CD14-positive monocyte (primary cell): Measurements from ENCODE around the gene NEURL1B. TPM values are rescaled to one million over a fixed set of nuclear protein-coding genes. Genes with fewer than 3 reads are reported as not detected.

Experiments used
- DNase-seq, 3 donors: peaks; one replicate each; pipeline ENCODE4 v3.0.0-alpha.2; 2011 to 2022
- H2AFZ ChIP-seq: 2 replicates; pipeline ENCODE4 v1.6.0; 2012; ENCODE audit warnings: mild to moderate bottlenecking, low read depth, low read length, inconsistent platforms; ENCODE audit not compliant: insufficient read depth, poor library complexity, severe bottlenecking
- H3K27ac ChIP-seq, 2 donors: 1 replicate in 1 of 2; 2 replicates in 1 of 2; pipeline ENCODE4 v1.5.1; 2012 to 2013; ENCODE audit warnings: low read length in 2 of 2, control low read depth in 1 of 2, inconsistent platforms in 1 of 2, low read depth in 1 of 2, mild to moderate bottlenecking in 1 of 2
- H3K27me3 ChIP-seq, 2 donors: one replicate each; pipeline versions ENCODE4 v1.6.0 to v1.6.1; 2011 to 2013; ENCODE audit warnings: low read length in 2 of 2; ENCODE audit not compliant: control insufficient read depth in 2 of 2, insufficient read depth in 2 of 2
- H3K36me3 ChIP-seq, 2 donors: replicated peaks in 1 of 2; 1 replicate in 1 of 2; 2 replicates in 1 of 2; pipeline versions ENCODE4 v1.5.1 to v1.6.1; 2012 to 2013; ENCODE audit warnings: low read length in 2 of 2, control low read depth in 1 of 2, inconsistent platforms in 1 of 2, mild to moderate bottlenecking in 1 of 2; ENCODE audit not compliant: insufficient read depth in 2 of 2, control insufficient read depth in 1 of 2
- H3K4me1 ChIP-seq, 2 donors: 1 replicate in 1 of 2; 2 replicates in 1 of 2; pipeline versions ENCODE4 v1.5.1 to v1.6.1; 2012 to 2013; ENCODE audit warnings: low read length in 2 of 2, control low read depth in 1 of 2, inconsistent platforms in 1 of 2, mild to moderate bottlenecking in 1 of 2, moderate library complexity in 1 of 2; ENCODE audit not compliant: insufficient read depth in 2 of 2, control insufficient read depth in 1 of 2
- H3K4me2 ChIP-seq: replicated peaks from 2 replicates; pipeline ENCODE3; 2012; ENCODE audit warnings: low read length, moderate library complexity, mild to moderate bottlenecking; ENCODE audit not compliant: poor library complexity, severe bottlenecking; ENCODE audit errors: extremely low read depth
- H3K4me3 ChIP-seq, 3 experiments: fragments of 200-600 bp in 1 of 3; sonication (generic) in 1 of 3; replicated peaks in 1 of 3; 1 replicate in 2 of 3; 2 replicates in 1 of 3; pipeline ENCODE4 v1.5.1; 2011 to 2013; ENCODE audit warnings: low read length in 3 of 3, mild to moderate bottlenecking in 3 of 3, control low read depth in 2 of 3, low read depth in 2 of 3, inconsistent platforms in 1 of 3, moderate library complexity in 1 of 3
- H3K79me2 ChIP-seq: 2 replicates; pipeline ENCODE4 v1.6.0; 2012; ENCODE audit warnings: mild to moderate bottlenecking, control low read depth, inconsistent platforms, low read length, moderate library complexity; ENCODE audit not compliant: insufficient read depth
- H3K9ac ChIP-seq: 2 replicates; pipeline ENCODE4 v1.6.0; 2017; ENCODE audit warnings: low read length, mild to moderate bottlenecking; ENCODE audit not compliant: insufficient read depth, poor library complexity, severe bottlenecking
- H3K9me3 ChIP-seq, 2 donors: replicated peaks in 1 of 2; 1 replicate in 1 of 2; 2 replicates in 1 of 2; pipeline versions ENCODE4 v1.5.1 to v1.6.1; 2012 to 2013; ENCODE audit warnings: low read length in 2 of 2, control low read depth in 1 of 2; ENCODE audit not compliant: control insufficient read depth in 1 of 2, insufficient read depth in 1 of 2
- H4K20me1 ChIP-seq: 2 replicates; pipeline ENCODE4 v1.6.0; 2012; ENCODE audit warnings: mild to moderate bottlenecking, low read length, control low read depth, moderate library complexity; ENCODE audit not compliant: insufficient read depth
- H3K27ac Mint-ChIP-seq, 7 donors: one replicate each; pipeline ENCODE4 v1.8.0; 2020; ENCODE audit warnings: mild to moderate bottlenecking in 7 of 7, mixed read lengths in 7 of 7, moderate library complexity in 6 of 7, inconsistent platforms in 2 of 7
- H3K27me3 Mint-ChIP-seq, 3 donors: one replicate each; pipeline ENCODE4 v1.8.0; 2021 to 2022; ENCODE audit warnings: low read depth in 3 of 3, mild to moderate bottlenecking in 3 of 3, mixed read lengths in 3 of 3, moderate library complexity in 3 of 3, inconsistent platforms in 1 of 3
- H3K36me3 Mint-ChIP-seq, 2 donors: one replicate each; pipeline ENCODE4 v1.8.0; 2020; ENCODE audit warnings: mixed read lengths in 2 of 2, inconsistent platforms in 1 of 2, mild to moderate bottlenecking in 1 of 2
- H3K4me1 Mint-ChIP-seq: one replicate; pipeline ENCODE4 v1.8.0; 2020; ENCODE audit warnings: mild to moderate bottlenecking, mixed read lengths
- H3K4me3 Mint-ChIP-seq, 2 donors: one replicate each; pipeline ENCODE4 v1.8.0; 2020; ENCODE audit warnings: mild to moderate bottlenecking in 2 of 2, mixed read lengths in 2 of 2, moderate library complexity in 1 of 2
- H3K9me3 Mint-ChIP-seq, 7 donors: one replicate each; pipeline ENCODE4 v1.8.0; 2020 to 2022; ENCODE audit warnings: mixed read lengths in 7 of 7, mild to moderate bottlenecking in 6 of 7, moderate library complexity in 6 of 7, inconsistent platforms in 2 of 7
- WGBS: methylation state at CpG from one replicate; pipeline ENCODE4 v1.1.5; 2013; ENCODE audit warnings: missing lambda C conversion rate; ENCODE audit not compliant: insufficient coverage; 5-methylcytosine and 5-hydroxymethylcytosine counted together
- intact Hi-C, 2 donors: fragments of 100-400 bp; cut with micrococcal nuclease; formaldehyde crosslinking; loops; one replicate each; pipeline versions ENCODE4 v1.15.0 to v1.15.1; 2023
- polyA plus RNA-seq, 3 donors: library from polyadenylated mRNA; depleted of rRNA in 1 of 3; unstranded in 2 of 3; stranded (reverse) in 1 of 3; fragments of 300-500 nt in 2 of 3; fragments of >200 nt in 1 of 3; fragmentation: Illumina TruSeq in 2 of 3; gene quantifications; 1 replicate in 2 of 3; 2 replicates in 1 of 3; pipeline ENCODE4 v1.2.3, GENCODE V29; 2012 to 2021
- TF ChIP-seq, protein P1 (sequence below): fragments of 200-600 bp; IDR thresholded peaks from one replicate; pipeline ENCODE4 v1.8.0; 2022; ENCODE audit warnings: antibody characterized with exemption, mild to moderate bottlenecking

Gene NEURL1B
- polyA plus RNA-seq, 3 donors = 0.01 TPM; not detected in 2

- no peak for DNase-seq
- Mint-ChIP-seq H3K27ac (no peak overlapping the region), H3K9me3 (no peaks in the 10 kb centered on the region), H3K4me3 (no peak overlapping the region), H3K4me1 (no peaks in the 10 kb centered on the region), H3K36me3 (peaks cover 6 to 14% of the 10 kb centered on the region in 2 donors), H3K27me3 (peaks cover 0 to 4% (median 2%) of the 10 kb centered on the region in 3 donors)
- Histone ChIP-seq H3K27me3 (no peaks in the 10 kb centered on the region), H3K9ac (no peak overlapping the region), H3K4me1 (no peaks in the 10 kb centered on the region), H3K4me3 (no peak overlapping the region), H3K79me2 (no peaks in the 10 kb centered on the region), H3K9me3 (no peaks in the 10 kb centered on the region), H3K4me2 (no peak overlapping the region), H3K36me3 (no peaks in the 10 kb centered on the region), H3K27ac (no peak overlapping the region), H4K20me1 (no peaks in the 10 kb centered on the region), H2AFZ (no peak overlapping the region)
- intact Hi-C loops = no loop called here
- no CpG with 5 or more reads among the region's 2 CpGs for WGBS
- TF ChIP-seq, protein P1, sequence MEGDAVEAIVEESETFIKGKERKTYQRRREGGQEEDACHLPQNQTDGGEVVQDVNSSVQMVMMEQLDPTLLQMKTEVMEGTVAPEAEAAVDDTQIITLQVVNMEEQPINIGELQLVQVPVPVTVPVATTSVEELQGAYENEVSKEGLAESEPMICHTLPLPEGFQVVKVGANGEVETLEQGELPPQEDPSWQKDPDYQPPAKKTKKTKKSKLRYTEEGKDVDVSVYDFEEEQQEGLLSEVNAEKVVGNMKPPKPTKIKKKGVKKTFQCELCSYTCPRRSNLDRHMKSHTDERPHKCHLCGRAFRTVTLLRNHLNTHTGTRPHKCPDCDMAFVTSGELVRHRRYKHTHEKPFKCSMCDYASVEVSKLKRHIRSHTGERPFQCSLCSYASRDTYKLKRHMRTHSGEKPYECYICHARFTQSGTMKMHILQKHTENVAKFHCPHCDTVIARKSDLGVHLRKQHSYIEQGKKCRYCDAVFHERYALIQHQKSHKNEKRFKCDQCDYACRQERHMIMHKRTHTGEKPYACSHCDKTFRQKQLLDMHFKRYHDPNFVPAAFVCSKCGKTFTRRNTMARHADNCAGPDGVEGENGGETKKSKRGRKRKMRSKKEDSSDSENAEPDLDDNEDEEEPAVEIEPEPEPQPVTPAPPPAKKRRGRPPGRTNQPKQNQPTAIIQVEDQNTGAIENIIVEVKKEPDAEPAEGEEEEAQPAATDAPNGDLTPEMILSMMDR = no peak
Observed at GRCh38 chr5:172672681-172673080, 31.6 kb downstream of the NEURL1B start.

GRCh38 chr5:172674155-172674554 lies 33.1 kb downstream of the NEURL1B start:
- intact Hi-C loops = no loop called here
- Mint-ChIP-seq H3K9me3 (peaks cover 0 to 3% (median 0%) of the 10 kb centered on the region in 7 donors), H3K4me3 (no peak overlapping the region), H3K36me3 (peaks cover 12 to 14% of the 10 kb centered on the region in 2 donors), H3K4me1 (no peaks in the 10 kb centered on the region), H3K27me3 (peaks cover 0 to 4% (median 0%) of the 10 kb centered on the region in 3 donors), H3K27ac (no peak overlapping the region)
- TF ChIP-seq, protein P1 = no peak
- no peaks in the 10 kb centered on the region for H3K4me1 ChIP-seq
- H3K27me3 ChIP-seq = no peaks in the 10 kb centered on the region
- no peaks in the 10 kb centered on the region for H3K36me3 ChIP-seq
- no peaks in the 10 kb centered on the region for H3K9me3 ChIP-seq
- no peak for DNase-seq
- no peak overlapping the region for H3K4me3 ChIP-seq
- over 99% methylated on average over 7 of the region's 7 CpGs for WGBS
- H3K27ac ChIP-seq = no peak overlapping the region
- no peak overlapping the region for H3K9ac ChIP-seq
- H4K20me1 ChIP-seq = no peaks in the 10 kb centered on the region
- H3K79me2 ChIP-seq = no peaks in the 10 kb centered on the region
- no peak overlapping the region for H3K4me2 ChIP-seq
- H2AFZ ChIP-seq = no peak overlapping the region
